GM19463 (cell line): ENCODE results near the gene DKKL1.
"Not testable (repeated sequence)": the region's sequence is repeated elsewhere in the genome, so short reads cannot be mapped to it uniquely, and the experiment has no call there.

Experiments used
- ATAC-seq: cut with Tn5 transposase; IDR thresholded peaks from one replicate; pipeline ENCODE4 v1.9.1; 2021; ENCODE audit warnings: mild to moderate bottlenecking, moderate library complexity; ENCODE audit not compliant: unreplicated experiment

DKKL1 gene

GRCh38 chr19:49359851-49360820 lies 3.5 kb upstream of the DKKL1 start:
- no peak for ATAC-seq

DNA sequence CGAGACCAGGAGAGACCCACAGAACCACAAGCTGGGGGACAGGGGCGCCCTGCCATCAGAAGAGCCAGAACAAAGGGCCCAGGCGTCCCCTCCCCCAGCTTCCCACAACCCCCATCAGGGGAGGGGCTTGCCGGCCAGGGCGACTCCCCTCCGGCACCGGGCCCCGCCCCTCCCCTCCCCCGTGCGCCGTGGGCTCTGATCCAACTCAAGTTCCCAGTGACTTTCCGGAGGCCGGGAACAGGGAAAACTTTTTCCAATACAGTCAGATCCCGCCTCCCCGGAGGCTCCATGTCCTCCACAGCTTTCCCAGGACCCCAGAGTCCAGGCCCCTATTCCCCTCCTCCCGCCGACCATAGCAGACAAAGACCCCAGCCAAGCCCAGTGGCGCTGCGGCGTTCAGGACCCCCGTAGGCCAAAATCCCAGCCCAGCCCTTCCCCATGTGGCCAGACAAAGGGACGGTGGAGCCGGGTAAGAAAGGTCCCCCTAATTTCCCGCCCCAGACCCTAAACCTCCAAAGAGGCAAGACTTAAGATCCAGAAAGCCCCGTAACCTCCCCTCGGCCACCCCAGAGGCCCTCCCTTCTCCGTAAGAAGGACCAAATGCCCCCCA lies 2.1 kb upstream of the DKKL1 start:
- no peak for ATAC-seq

DNA sequence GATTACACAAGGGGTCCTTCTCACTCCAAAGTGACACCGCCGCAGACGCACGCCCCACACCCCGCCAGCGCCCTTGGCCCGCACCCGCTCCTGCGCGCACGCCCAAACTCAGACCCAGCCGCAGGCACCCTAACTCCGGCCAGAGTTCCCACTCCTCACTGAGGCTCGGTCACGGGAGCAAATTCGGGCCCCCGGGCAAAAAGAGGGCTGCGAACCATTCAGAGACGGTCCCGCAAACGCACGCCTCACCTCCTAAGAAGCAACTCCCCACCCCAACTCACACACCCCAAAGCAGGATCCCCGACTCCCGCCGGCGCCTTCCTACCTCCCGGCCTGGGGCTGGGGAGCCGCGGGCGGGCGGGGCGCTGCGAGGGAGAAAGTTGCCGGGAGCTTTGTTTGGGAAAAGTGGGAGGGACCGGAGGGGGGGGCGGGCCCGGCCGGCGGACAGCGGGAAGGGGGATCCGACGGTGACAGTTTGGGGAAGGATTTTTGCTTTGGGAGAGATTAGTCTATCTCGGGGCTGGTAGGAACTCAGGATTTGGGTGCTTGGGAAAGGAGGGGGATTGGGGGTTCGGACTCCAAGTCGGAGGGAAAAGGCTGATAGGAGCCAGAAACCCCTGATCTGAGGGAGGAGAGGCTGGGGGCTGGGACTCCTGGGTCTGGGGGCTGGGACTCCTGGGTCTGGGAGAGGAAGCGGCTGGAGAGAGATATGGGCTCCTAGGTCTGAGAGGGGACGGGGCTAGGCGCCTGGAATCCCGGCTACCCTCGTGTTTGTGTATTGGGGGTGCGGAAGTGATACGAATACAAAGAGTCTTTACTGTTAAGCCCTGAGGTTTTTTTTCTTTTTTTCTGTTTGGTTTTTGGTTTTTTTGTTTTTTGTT lies 1.4 kb upstream of the DKKL1 start, which contains the start of gene TEAD2:
TSS of gene TEAD2 (minus strand) at position 369 of the 881 bp plus-strand sequence. CDS start 2,341 bp downstream, outside the sequence.
- no peak for ATAC-seq

DNA sequence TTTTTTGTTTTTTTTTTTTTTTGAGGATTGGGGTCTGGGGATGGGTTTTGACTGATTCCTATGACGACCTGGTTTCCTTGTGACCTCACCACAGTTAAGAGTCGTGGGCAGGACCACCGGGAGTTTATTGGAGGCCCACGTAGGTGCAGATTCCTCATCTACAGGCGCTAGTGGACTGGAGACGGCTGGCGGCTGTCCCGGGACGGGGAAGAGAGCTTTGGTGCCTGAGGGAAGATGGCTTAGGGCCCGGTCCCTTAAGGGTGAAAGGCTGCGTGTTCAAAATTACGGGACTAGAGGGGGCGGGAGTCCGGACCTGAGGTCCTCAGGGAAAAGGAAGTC lies 779 bp upstream of the DKKL1 start:
- ATAC-seq = no peak

- no peak for ATAC-seq
These were observed 533 bp downstream of the DKKL1 start for GRCh38 chr19:49364083-49364737.

- no peak for ATAC-seq
These were observed 2.4 kb downstream of the DKKL1 start for GRCh38 chr19:49366110-49366509.

DNA sequence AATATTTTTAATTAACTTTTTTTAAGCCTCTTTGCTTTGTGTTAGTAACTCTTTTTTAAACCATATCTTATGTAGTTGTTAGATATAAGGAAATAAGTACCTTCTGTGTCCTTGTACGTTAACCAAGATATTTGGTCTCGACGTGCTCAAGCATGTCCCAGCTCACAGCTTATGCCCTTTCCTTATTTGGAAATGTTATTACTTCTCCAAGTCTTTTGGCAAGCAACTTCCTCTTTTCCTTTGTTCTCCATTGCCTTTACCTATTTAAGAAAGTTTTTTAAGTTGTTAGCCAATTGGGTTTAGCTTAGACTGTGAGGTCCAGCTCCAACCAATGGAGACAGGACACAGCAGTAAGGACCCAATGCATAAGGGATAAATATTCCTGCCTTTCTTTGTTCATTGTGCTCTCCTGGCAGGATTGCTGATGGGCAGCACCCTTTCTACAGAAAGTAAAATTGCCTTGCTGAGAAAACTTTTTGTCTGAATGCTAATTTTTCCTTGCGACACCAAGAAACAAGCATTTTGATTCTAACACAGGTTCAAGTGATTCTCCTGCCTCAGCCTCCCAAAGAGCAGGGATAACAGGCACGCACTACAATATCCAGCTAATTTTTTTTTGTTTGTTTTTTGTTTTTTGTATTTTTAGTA lies 5.2 kb downstream of the DKKL1 start:
- no peak for ATAC-seq

GRCh38 chr19:49371184-49371583 lies 7.5 kb downstream of the DKKL1 start:
- no peak for ATAC-seq

DNA sequence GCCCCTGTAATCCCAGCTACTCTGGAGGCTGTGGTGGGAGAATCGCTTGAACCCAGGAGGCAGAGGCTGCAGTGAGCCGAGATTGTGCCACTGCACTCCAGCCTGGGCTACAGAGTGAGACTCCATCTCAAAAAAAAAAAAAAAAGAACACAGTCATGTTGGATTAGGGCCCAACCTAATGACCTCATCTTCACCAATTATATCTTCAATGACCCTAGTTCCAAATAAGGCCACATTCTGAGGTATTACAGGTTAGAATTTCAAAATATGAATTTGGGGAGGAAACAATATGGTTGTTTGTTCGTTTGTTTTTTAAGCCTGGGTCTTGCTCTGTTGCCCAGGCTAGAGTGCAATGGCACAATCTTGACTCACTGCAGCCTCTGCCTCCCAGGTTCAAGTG lies 9.5 kb downstream of the DKKL1 start:
- not testable (repeated sequence) for ATAC-seq

DNA sequence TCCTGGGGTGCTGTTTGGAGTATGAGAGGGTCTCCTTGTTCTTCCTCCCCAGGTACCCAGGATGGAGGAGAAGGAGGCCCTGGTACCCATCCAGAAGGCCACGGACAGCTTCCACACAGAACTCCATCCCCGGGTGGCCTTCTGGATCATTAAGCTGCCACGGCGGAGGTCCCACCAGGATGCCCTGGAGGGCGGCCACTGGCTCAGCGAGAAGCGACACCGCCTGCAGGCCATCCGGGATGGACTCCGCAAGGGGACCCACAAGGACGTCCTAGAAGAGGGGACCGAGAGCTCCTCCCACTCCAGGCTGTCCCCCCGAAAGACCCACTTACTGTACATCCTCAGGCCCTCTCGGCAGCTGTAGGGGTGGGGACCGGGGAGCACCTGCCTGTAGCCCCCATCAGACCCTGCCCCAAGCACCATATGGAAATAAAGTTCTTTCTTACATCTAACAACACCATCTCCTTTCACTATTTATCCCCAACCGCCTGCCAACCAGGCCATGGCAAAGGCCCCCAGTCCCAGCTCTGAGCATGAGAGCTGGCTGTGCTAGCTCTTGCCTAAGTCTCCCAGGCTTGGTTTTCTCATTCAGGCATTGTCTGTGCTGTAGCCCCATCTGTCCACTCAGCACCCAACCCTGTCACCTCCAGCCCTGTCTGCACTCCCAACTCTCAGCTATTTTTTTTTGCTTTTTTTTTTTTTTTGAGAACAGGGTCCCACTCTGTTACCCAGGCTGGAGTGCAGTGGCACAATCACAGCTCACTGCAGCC lies 11.2 kb downstream of the DKKL1 start:
- no peak for ATAC-seq

DNA sequence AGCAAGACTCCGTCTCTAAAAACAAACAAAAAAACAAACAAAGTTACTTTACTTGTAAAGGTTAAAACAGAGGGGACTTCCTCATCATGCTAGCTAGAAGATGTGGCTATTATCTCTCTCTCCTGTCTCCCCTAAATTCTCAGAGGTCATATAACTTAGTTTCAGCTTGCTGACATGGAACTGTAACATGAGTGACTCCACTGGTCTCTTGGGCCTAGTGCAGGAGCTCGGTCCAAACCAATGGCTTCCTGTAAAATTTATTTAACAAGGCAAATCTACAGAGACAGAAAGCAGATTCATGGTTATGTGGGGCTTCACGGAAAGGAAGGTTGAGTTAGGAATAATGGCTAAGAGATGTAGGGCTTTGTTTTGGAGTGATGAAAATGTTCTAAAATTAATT lies 14.8 kb downstream of the DKKL1 start:
- no peak for ATAC-seq

- no peak for ATAC-seq
These were observed 16.7 kb downstream of the DKKL1 start for GRCh38 chr19:49380391-49380790.

- no peak for ATAC-seq
These were observed 19.0 kb downstream of the DKKL1 start for GRCh38 chr19:49382639-49383038.

GRCh38 chr19:49383599-49383998 lies 19.9 kb downstream of the DKKL1 start:
- ATAC-seq = no peak

DNA sequence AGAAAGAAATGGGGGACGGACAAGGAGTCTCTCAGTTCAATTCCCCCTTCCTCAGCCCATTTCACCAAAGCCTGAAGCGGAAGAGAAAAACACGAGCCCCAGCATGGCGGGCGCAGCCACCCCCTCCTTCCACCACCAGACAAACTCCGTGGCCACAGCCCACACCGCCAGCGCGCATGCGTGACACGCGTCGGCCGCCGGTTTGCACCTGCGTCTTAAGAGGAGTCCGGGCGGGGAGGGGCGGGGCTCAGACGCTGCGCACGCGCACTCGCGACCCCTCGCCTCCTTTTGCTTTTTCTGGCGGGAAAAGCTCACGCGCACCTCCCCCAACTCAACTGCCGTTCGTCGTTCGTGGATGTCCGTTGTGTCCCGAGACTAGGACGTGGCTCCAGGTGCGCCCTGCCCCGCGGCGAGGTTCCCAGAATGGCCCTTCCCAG lies 24.3 kb downstream of the DKKL1 start, which contains the start of gene KASH5:
TSS of gene KASH5 (plus strand) at position 314 of the 437 bp plus-strand sequence. CDS start 2,635 bp downstream, outside the sequence.
- ATAC-seq = no peak

GRCh38 chr19:49389406-49389805 lies 25.7 kb downstream of the DKKL1 start:
- ATAC-seq = no peak

DNA sequence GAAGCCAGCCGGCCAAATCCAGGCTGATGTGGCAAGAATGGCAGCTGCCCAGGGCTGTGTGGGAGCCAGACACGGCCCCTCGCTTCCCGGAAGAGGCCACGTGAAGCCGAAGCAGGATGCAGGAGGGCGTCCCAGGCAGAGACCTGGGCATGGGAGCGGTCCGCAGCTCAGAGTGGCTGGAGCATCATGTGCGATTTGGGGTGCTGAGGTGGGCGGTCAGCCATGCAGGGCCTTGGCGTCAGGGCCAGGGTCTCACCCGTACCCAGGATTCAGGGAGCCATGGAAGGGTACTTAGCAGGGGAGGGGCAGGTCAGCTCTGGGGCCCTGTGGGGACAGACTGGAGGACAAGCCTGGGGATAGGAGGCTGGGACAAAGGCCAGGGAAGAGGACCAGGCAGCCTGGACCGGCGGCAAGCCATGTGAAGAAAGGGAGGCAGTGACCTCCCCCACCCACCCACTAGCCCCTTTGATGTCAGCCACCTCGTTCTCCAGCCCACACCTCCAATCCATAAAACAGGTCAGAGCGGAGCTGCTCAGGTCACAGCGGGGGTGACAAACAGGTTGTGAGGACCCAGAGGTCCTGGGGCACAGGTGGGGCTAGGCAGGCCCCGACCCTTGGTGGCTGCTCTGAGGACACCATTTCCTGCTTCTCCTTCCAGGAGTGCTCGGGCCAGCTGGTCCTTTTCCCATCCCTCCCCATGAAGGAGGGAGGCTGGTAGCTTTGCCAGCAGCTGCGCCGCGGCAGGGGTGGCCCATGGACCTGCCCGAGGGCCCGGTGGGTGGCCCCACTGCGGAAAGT lies 26.7 kb downstream of the DKKL1 start:
- no peak for ATAC-seq

- no peak for ATAC-seq
These were observed 27.3 kb downstream of the DKKL1 start for GRCh38 chr19:49390929-49391359.
